Measurements from ENCODE around the gene ULBP3. TPM values are rescaled to one million over a fixed set of nuclear protein-coding genes. Genes with fewer than 3 reads are reported as not detected.
A peak's percentile ranks its signal among the peaks of the same experiment; 100 is the strongest.

Gene ULBP3
- total RNA-seq, 2 experiments from 2014 or later, result 0.61 TPM; not detected in 1

- DNase-seq, result no peak
- H3K4me3 Mint-ChIP-seq, result no peak overlapping the region
- CTCF ChIA-PET, result interaction anchor here (1.5 kb wide), 1 partner anchor 302 kb away, joined by 4 read pairs; no protein-coding TSS in a partner anchor
- no peaks in the 10 kb centered on the region for H3K36me3 Mint-ChIP-seq
- H3K4me1 Mint-ChIP-seq (ENCODE audit: low read depth), result no peaks in the 10 kb centered on the region
- H3K27ac Mint-ChIP-seq, result no peak overlapping the region
- POLR2A ChIA-PET, result interaction anchor here (0.6 kb wide), 1 partner anchor 787 kb away, joined by 3 read pairs; no protein-coding TSS in a partner anchor
- intact Hi-C loops (cut with micrococcal nuclease), result no loop called here
- H3K9me3 Mint-ChIP-seq, result no peaks in the 10 kb centered on the region
- H3K27me3 Mint-ChIP-seq, result peaks cover 4% of the 10 kb centered on the region
Measured at GRCh38 chr6:150091476-150091875, 22.6 kb upstream of the ULBP3 start.

DNA sequence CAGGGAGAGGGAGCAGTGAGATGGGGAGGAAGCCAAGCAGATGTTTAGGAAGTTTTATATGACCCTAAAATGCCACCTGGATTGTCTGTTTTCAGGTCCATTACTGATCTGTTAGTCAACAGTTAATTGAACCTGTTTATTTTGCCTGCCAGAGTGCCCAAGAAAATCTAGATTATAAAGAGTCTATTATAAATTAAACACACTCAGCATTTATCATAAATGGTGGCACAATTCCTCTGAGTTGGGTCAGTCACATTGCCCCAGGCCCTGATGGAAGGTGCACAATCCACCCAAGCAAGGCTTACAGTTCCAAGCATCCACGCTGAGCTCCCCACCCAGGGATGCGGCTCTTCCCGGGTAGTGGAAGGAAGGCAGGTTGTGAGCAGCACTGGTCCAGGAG is 21.4 kb upstream of the ULBP3 start:
- no peak overlapping the region for H3K4me3 Mint-ChIP-seq
- intact Hi-C loops (cut with micrococcal nuclease), result no loop called here
- ChIA-PET POLR2A (no interaction called here), CTCF (no interaction called here)
- DNase-seq, result no peak
- H3K4me1 Mint-ChIP-seq (ENCODE audit: low read depth), result no peaks in the 10 kb centered on the region
- H3K36me3 Mint-ChIP-seq, result no peaks in the 10 kb centered on the region
- H3K27ac Mint-ChIP-seq, result no peak overlapping the region
- H3K27me3 Mint-ChIP-seq, result peaks cover 5% of the 10 kb centered on the region
- no peaks in the 10 kb centered on the region for H3K9me3 Mint-ChIP-seq

- intact Hi-C loops (cut with micrococcal nuclease), result no loop called here
- H3K4me3 Mint-ChIP-seq, result no peak overlapping the region
- no peak for DNase-seq
- H3K36me3 Mint-ChIP-seq, result no peaks in the 10 kb centered on the region
- no peak overlapping the region for H3K27ac Mint-ChIP-seq
- H3K27me3 Mint-ChIP-seq, result peaks cover 14% of the 10 kb centered on the region
- H3K4me1 Mint-ChIP-seq (ENCODE audit: low read depth), result no peaks in the 10 kb centered on the region
- ChIA-PET CTCF (no interaction called here), POLR2A (interaction anchor here (0.6 kb wide), 1 partner anchor 261 kb away, joined by 3 read pairs; no protein-coding TSS in a partner anchor)
- no peaks in the 10 kb centered on the region for H3K9me3 Mint-ChIP-seq
Measured at GRCh38 chr6:150088481-150089154, 19.7 kb upstream of the ULBP3 start.

DNA sequence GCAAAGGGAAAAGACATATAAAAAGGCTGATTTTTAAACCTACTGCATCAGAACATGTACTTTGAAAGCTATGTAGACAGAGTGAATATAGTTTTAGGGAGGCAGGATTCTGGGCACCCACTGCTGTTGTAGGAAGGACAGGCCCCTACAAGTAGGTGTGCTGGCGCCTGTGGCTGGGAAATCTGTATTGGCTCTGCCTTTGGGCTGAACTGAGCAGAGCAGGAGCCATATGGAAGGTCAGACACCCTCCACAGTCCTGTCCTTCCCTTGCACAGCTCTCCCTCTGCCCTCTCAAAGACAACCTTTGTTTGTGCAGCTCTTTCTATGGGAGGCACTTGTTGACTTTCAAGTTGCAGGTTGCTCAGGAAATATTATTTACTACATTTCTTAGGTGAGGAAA is 18.4 kb upstream of the ULBP3 start:
- no peak overlapping the region for H3K27ac Mint-ChIP-seq
- intact Hi-C loops (cut with micrococcal nuclease), result no loop called here
- ChIA-PET POLR2A (no interaction called here), CTCF (interaction anchor here (1.1 to 1.2 kb wide), 3 partner anchors 16 to 308 kb away, joined by 3 to 9 read pairs (median 4); no protein-coding TSS in a partner anchor)
- no peaks in the 10 kb centered on the region for H3K4me1 Mint-ChIP-seq (ENCODE audit: low read depth)
- peaks cover 22% of the 10 kb centered on the region for H3K27me3 Mint-ChIP-seq
- H3K9me3 Mint-ChIP-seq, result no peaks in the 10 kb centered on the region
- H3K4me3 Mint-ChIP-seq, result no peak overlapping the region
- no peak for DNase-seq
- no peaks in the 10 kb centered on the region for H3K36me3 Mint-ChIP-seq

DNA sequence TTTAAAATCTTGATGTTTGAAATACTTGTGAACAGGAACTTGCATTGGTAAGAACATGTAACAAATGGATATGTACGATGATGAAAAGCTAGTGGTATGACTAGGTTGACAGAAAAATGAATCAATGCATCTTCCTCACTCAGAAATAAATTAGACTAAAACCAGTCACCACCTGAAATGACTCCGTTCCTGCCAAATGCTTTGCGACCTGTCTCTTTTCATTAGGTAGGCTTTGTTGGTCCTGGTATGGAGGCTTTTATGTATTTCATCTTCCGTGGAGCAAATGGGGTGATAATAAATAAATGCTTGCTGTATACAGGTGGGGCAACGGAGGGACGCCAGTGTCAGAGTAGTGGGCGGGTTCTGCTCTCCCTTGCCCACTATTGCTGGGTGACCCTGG is 17.1 kb upstream of the ULBP3 start:
- Mint-ChIP-seq H3K36me3 (no peaks in the 10 kb centered on the region), H3K27ac (no peak overlapping the region), H3K27me3 (peaks cover 22% of the 10 kb centered on the region), H3K4me3 (no peak overlapping the region), H3K9me3 (no peaks in the 10 kb centered on the region), H3K4me1 (ENCODE audit: low read depth) (no peaks in the 10 kb centered on the region)
- no peak for DNase-seq
- ChIA-PET CTCF (interaction anchor here (1.2 kb wide), 1 partner anchor 310 kb away, joined by 4 read pairs; no protein-coding TSS in a partner anchor), POLR2A (no interaction called here)
- intact Hi-C loops (cut with micrococcal nuclease), result no loop called here

DNA sequence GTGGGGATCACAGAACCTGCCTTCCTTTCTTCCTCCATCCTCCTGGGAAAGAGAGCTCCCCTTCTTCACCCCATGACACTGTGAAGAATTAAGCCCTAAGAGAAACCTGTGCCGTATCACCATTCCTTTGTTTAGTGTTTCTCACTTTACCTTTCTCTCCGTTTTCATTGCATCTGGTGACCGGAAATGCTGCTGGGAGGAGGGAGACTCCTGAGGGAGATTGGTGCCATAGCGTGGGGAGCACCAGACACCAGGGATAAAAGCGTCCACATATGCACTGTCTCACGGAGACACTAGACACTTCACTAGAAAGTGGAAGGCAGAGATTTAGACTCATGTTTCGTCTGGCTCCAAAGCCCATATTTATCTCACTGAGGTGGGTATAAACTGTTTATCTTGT is 15.5 kb upstream of the ULBP3 start:
- Mint-ChIP-seq H3K4me1 (ENCODE audit: low read depth) (peaks cover 8% of the 10 kb centered on the region), H3K4me3 (no peak overlapping the region), H3K36me3 (no peaks in the 10 kb centered on the region), H3K27me3 (peaks cover 28% of the 10 kb centered on the region), H3K9me3 (no peaks in the 10 kb centered on the region), H3K27ac (no peak overlapping the region)
- no peak for DNase-seq
- intact Hi-C loops (cut with micrococcal nuclease), result no loop called here
- CTCF ChIA-PET, result interaction anchor here (1.0 kb wide), 1 partner anchor 311 kb away, joined by 4 read pairs; no protein-coding TSS in a partner anchor
- POLR2A ChIA-PET, result no interaction called here

DNA sequence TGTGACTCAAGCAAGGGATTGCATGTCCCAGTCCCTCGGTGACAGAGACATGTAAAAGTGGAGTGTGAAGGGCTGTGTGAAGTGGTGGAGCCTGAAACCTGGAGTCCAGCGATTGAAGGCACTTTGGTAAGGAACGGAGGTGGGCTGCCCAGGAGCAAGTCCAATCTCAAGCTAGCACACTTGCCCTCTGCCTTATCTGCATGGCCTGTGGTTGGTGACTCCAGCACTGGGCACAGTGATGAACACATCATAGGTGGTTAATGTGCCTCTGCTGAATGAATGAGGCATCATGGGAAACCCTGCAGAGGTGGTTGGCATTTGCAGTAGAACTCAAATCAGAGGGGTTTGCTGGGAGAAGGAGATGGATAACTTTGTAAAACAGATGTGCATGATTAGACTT is 14.9 kb upstream of the ULBP3 start:
- no peak for DNase-seq
- H3K4me1 Mint-ChIP-seq (ENCODE audit: low read depth), result peaks cover 11% of the 10 kb centered on the region
- no peak overlapping the region for H3K27ac Mint-ChIP-seq
- intact Hi-C loops (cut with micrococcal nuclease), result no loop called here
- CTCF ChIA-PET, result interaction anchor here (1.0 kb wide), 1 partner anchor 312 kb away, joined by 4 read pairs; no protein-coding TSS in a partner anchor
- no peaks in the 10 kb centered on the region for H3K36me3 Mint-ChIP-seq
- peaks cover 32% of the 10 kb centered on the region for H3K27me3 Mint-ChIP-seq
- H3K9me3 Mint-ChIP-seq, result no peaks in the 10 kb centered on the region
- no peak overlapping the region for H3K4me3 Mint-ChIP-seq
- POLR2A ChIA-PET, result no interaction called here

DNA sequence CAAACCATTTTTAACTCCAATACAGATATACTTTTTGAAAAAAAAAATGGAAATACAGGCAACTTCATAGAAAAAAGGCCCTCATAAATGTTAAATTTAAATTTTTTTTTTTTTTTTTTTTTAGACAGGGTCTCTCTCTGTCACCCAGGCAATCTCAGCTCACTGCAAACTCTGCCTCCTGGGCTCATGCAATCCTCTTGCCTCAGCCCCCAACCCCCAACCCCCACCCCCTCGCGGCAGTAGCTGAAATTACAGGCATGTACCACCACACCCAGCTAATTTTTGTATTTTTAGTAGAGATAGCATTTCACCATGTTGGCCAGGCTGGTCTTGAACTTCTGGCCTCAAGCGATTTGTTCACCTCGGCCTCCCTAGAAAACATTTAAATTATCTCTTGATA is 12.8 kb upstream of the ULBP3 start:
- intact Hi-C loops (cut with micrococcal nuclease), result no loop called here
- CTCF ChIA-PET, result interaction anchor here (0.6 to 6.6 kb wide), 10 partner anchors 11 to 821 kb away, joined by 3 to 139 read pairs (median 11); no protein-coding TSS in a partner anchor
- H3K27me3 Mint-ChIP-seq, result peaks cover 34% of the 10 kb centered on the region

DNA sequence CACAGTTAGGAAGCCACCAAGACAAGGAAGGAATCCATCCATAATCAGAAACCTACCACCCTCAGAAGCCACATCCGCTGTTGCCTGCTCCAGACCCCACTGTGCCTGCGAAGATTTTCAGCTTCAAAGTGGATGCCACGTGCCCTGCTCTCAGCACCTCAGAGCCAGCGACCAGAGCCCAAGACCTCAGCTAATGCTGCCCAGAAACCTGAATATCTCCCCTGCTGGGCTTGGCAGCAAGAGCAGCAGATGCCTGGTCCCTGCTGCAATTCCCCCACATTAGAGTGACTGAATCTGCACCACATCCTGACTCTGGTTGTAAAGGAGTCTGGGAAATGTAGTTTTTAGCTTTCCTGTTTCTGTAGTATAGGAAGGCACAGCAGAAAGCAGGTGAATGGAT is 10.7 kb upstream of the ULBP3 start:
- POLR2A ChIA-PET, result interaction anchor here (0.6 kb wide), 1 partner anchor 8 kb away, joined by 7 read pairs; no protein-coding TSS in a partner anchor

More for the DNA sequence above, 12.8 kb upstream of the ULBP3 start:
- peaks cover 13% of the 10 kb centered on the region for H3K4me1 Mint-ChIP-seq (ENCODE audit: low read depth)
- no peaks in the 10 kb centered on the region for H3K36me3 Mint-ChIP-seq
- H3K27ac Mint-ChIP-seq, result no peak overlapping the region
- no peaks in the 10 kb centered on the region for H3K9me3 Mint-ChIP-seq
- H3K4me3 Mint-ChIP-seq, result no peak overlapping the region
- POLR2A ChIA-PET, result no interaction called here
- DNase-seq, result no peak

GRCh38 chr6:150078788-150079187 is 9.9 kb upstream of the ULBP3 start:
- POLR2A ChIA-PET, result no interaction called here
- H3K36me3 Mint-ChIP-seq, result no peaks in the 10 kb centered on the region
- no peak for DNase-seq
- no peak overlapping the region for H3K4me3 Mint-ChIP-seq
- CTCF ChIA-PET, result interaction anchor here (0.7 to 6.6 kb wide), 9 partner anchors 8 to 739 kb away, joined by 3 to 139 read pairs (median 5); no protein-coding TSS in a partner anchor
- H3K4me1 Mint-ChIP-seq (ENCODE audit: low read depth), result peaks cover 17% of the 10 kb centered on the region
- H3K9me3 Mint-ChIP-seq, result no peaks in the 10 kb centered on the region
- intact Hi-C loops (cut with micrococcal nuclease), result no loop called here
- H3K27me3 Mint-ChIP-seq, result peaks cover 31% of the 10 kb centered on the region
- H3K27ac Mint-ChIP-seq, result no peak overlapping the region

More for the DNA sequence above, 10.7 kb upstream of the ULBP3 start:
- Mint-ChIP-seq H3K27ac (no peak overlapping the region), H3K4me3 (no peak overlapping the region), H3K4me1 (ENCODE audit: low read depth) (peaks cover 17% of the 10 kb centered on the region), H3K27me3 (peaks cover 29% of the 10 kb centered on the region), H3K36me3 (no peaks in the 10 kb centered on the region), H3K9me3 (no peaks in the 10 kb centered on the region)
- CTCF ChIA-PET, result interaction anchor here (0.7 to 6.6 kb wide), 17 partner anchors 9 to 738 kb away, joined by 3 to 139 read pairs (median 5); partner anchors contain the start of gene ULBP3
- DNase-seq, result peak; percentile 45
- intact Hi-C loops (cut with micrococcal nuclease), result loop anchor here (1.0 kb wide), 3 partner anchors 256 to 736 kb away; no protein-coding TSS in a partner anchor

GRCh38 chr6:150076196-150076893 is 7.4 kb upstream of the ULBP3 start:
- no peaks in the 10 kb centered on the region for H3K36me3 Mint-ChIP-seq
- peaks cover 24% of the 10 kb centered on the region for H3K4me1 Mint-ChIP-seq (ENCODE audit: low read depth)
- H3K27ac Mint-ChIP-seq, result no peak overlapping the region
- H3K27me3 Mint-ChIP-seq, result peaks cover 30% of the 10 kb centered on the region
- no peaks in the 10 kb centered on the region for H3K9me3 Mint-ChIP-seq
- DNase-seq, result no peak
- intact Hi-C loops (cut with micrococcal nuclease), result no loop called here
- POLR2A ChIA-PET, result interaction anchor here (1.0 kb wide), 1 partner anchor 21 kb away, joined by 3 read pairs; no protein-coding TSS in a partner anchor
- no peak overlapping the region for H3K4me3 Mint-ChIP-seq
- CTCF ChIA-PET, result interaction anchor here (0.6 to 1.7 kb wide), 4 partner anchors 185 to 739 kb away, joined by 3 to 4 read pairs (median 3); no protein-coding TSS in a partner anchor

DNA sequence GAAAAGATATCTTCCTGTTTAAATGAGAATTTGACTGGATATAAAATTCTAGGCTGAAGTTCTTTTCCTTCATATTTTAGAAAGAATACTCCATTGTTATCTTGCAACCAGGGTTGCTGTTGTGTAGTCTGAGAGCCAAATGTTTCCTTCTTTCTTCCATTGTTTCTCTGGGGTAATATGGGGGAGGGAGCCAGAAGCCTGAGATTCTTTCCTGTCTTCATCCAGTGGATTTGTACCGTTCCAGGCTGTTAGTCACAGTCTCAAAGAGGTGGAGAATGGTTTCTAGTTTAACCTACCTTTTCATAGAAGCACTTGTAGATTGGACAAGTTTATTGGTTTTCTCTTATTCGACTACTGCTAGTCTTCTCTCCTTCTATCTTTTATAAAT is 6.1 kb upstream of the ULBP3 start:
- Mint-ChIP-seq H3K27ac (no peak overlapping the region), H3K4me1 (ENCODE audit: low read depth) (peaks cover 26% of the 10 kb centered on the region), H3K9me3 (no peaks in the 10 kb centered on the region), H3K36me3 (no peaks in the 10 kb centered on the region), H3K4me3 (no peak overlapping the region), H3K27me3 (peaks cover 28% of the 10 kb centered on the region)
- intact Hi-C loops (cut with micrococcal nuclease), result no loop called here
- ChIA-PET POLR2A (no interaction called here), CTCF (interaction anchor here (0.9 to 1.8 kb wide), 3 partner anchors 260 to 319 kb away, joined by 3 to 4 read pairs (median 3); no protein-coding TSS in a partner anchor)
- no peak for DNase-seq

All from activated CD4-positive, alpha-beta memory T cell treated with anti-CD3 and anti-CD28 coated beads for 36 hours (primary cell).